H1 (cell line): ENCODE results near the gene BHMT. TPM values are rescaled to one million over a fixed set of nuclear protein-coding genes. Genes with fewer than 3 reads are reported as not detected.
A peak's percentile ranks its signal among the peaks of the same experiment; 100 is the strongest.

Experiments used
- CTCF ChIA-PET: fragments of 300-600 bp; sonication (Branson Sonifier 250); formaldehyde crosslinking; loops from one replicate; lab custom pipeline; 2021; ENCODE audit not compliant: partially characterized antibody; lab: Charles Lee
- POLR2A ChIA-PET: fragments of 300-600 bp; sonication (Branson Sonifier 250); formaldehyde crosslinking; loops from one replicate; lab custom pipeline; 2021; ENCODE audit warnings: inconsistent platforms; ENCODE audit not compliant: partially characterized antibody; lab: Charles Lee
- DNase-seq, 2 experiments: peaks; one replicate each; pipeline versions ENCODE4 v3.0.0 to v3.0.0-alpha.2; 2010 to 2022; ENCODE audit warnings: low spot score in 2 of 2, low read depth in 1 of 2, mixed read lengths in 1 of 2
- FAIRE-seq: peaks from 2 replicates; lab custom pipeline; 2011; peaks lifted over from hg19 to GRCh38; lab: Jason Lieb, UNC
- H2AFZ ChIP-seq: 2 replicates; pipeline ENCODE4 v1.8.1; 2012; ENCODE audit warnings: low read length, inconsistent platforms
- H2AK5ac ChIP-seq: 2 replicates; pipeline ENCODE4 v1.6.1; 2013; ENCODE audit warnings: low read depth, low read length
- H2BK120ac ChIP-seq: replicated peaks from 2 replicates; pipeline ENCODE3; 2013; ENCODE audit warnings: low read depth, low read length, inconsistent platforms
- H2BK12ac ChIP-seq: 2 replicates; pipeline ENCODE4 v1.6.1; 2013; ENCODE audit warnings: low read depth, low read length
- H2BK15ac ChIP-seq: 2 replicates; pipeline ENCODE4 v1.6.1; 2013; ENCODE audit warnings: low read length
- H2BK20ac ChIP-seq: 2 replicates; pipeline ENCODE4 v1.6.1; 2013; ENCODE audit warnings: low read length
- H2BK5ac ChIP-seq: 2 replicates; pipeline ENCODE4 v1.6.1; 2013; ENCODE audit warnings: low read depth, low read length
- H3K14ac ChIP-seq: 2 replicates; pipeline ENCODE4 v1.6.1; 2013; ENCODE audit warnings: inconsistent platforms; ENCODE audit not compliant: insufficient read length
- H3K18ac ChIP-seq: 2 replicates; pipeline ENCODE4 v1.6.1; 2013; ENCODE audit warnings: low read length; ENCODE audit errors: extremely low read depth
- H3K23ac ChIP-seq: 2 replicates; pipeline ENCODE4 v1.6.1; 2013; ENCODE audit warnings: inconsistent platforms; ENCODE audit not compliant: insufficient read length
- H3K23me2 ChIP-seq: 2 replicates; pipeline ENCODE4 v1.6.1; 2013; ENCODE audit warnings: low read depth, low read length
- H3K27ac ChIP-seq: 2 replicates; pipeline ENCODE4 v1.6.1; 2011; ENCODE audit warnings: low read depth, low read length, inconsistent platforms
- H3K27me3 ChIP-seq, 4 experiments: replicated peaks in 1 of 4; 1 replicate in 1 of 4; 2 replicates in 3 of 4; pipeline versions ENCODE4 v1.6.1 to v1.8.1; 2011 to 2013; ENCODE audit warnings: low read length in 3 of 4, mild to moderate bottlenecking in 3 of 4, inconsistent platforms in 2 of 4, mixed read lengths in 2 of 4, moderate library complexity in 1 of 4; ENCODE audit not compliant: control insufficient read depth in 3 of 4, insufficient read depth in 3 of 4; ENCODE audit errors: extremely low read depth in 1 of 4
- H3K36me3 ChIP-seq, 4 experiments: 2 replicates each; pipeline versions ENCODE4 v1.6.1 to v1.8.1; 2011 to 2013; ENCODE audit warnings: mild to moderate bottlenecking in 4 of 4, low read length in 3 of 4, moderate library complexity in 2 of 4, control low read depth in 1 of 4, inconsistent platforms in 1 of 4; ENCODE audit not compliant: insufficient read depth in 4 of 4, control insufficient read depth in 2 of 4
- H3K4ac ChIP-seq: replicated peaks from 2 replicates; pipeline ENCODE3; 2013; ENCODE audit warnings: low read length, low read depth, mixed read lengths, inconsistent platforms; ENCODE audit not compliant: insufficient read length
- H3K4me1 ChIP-seq, 4 experiments: replicated peaks in 1 of 4; 1 replicate in 1 of 4; 2 replicates in 3 of 4; pipeline versions ENCODE4 v1.6.1 to v1.8.1; 2011 to 2013; ENCODE audit warnings: low read length in 3 of 4, inconsistent platforms in 2 of 4, mixed read lengths in 1 of 4; ENCODE audit not compliant: insufficient read depth in 4 of 4, control insufficient read depth in 3 of 4
- H3K4me2 ChIP-seq, 2 experiments: 2 replicates each; pipeline versions ENCODE4 v1.6.1 to v1.8.1; 2011 to 2013; ENCODE audit warnings: low read depth in 2 of 2, low read length in 2 of 2, control low read depth in 1 of 2, inconsistent platforms in 1 of 2, mild to moderate bottlenecking in 1 of 2; ENCODE audit not compliant: insufficient read depth in 1 of 2
- H3K4me3 ChIP-seq, 4 experiments: fragments of 200-600, 300-600 bp in 1 of 4; sonication (generic), shearing (Covaris generic), sonication (Bioruptor Twin) in 1 of 4; 2 replicates each; pipeline versions ENCODE4 v1.5.1 to v1.8.1; 2011 to 2016; ENCODE audit warnings: low read length in 4 of 4, low read depth in 3 of 4, control low read depth in 2 of 4, inconsistent platforms in 2 of 4, mild to moderate bottlenecking in 2 of 4, mixed read lengths in 1 of 4, moderate library complexity in 1 of 4; ENCODE audit not compliant: insufficient read depth in 2 of 4; ENCODE audit errors: extremely low read depth in 1 of 4
- H3K56ac ChIP-seq: replicated peaks from 2 replicates; pipeline ENCODE3; 2013; ENCODE audit warnings: low read depth, mild to moderate bottlenecking, mixed read lengths, low read length, inconsistent platforms; ENCODE audit not compliant: insufficient read length
- H3K79me1 ChIP-seq: 2 replicates; pipeline ENCODE4 v1.6.1; 2013; ENCODE audit warnings: low read depth, low read length, control low read depth
- H3K79me2 ChIP-seq, 2 experiments: 2 replicates each; pipeline versions ENCODE4 v1.6.1 to v1.8.1; 2012 to 2013; ENCODE audit warnings: low read length in 2 of 2, mild to moderate bottlenecking in 2 of 2, inconsistent platforms in 1 of 2; ENCODE audit not compliant: insufficient read depth in 2 of 2, control insufficient read depth in 1 of 2
- H3K9ac ChIP-seq, 4 experiments: replicated peaks in 1 of 4; 1 replicate in 1 of 4; 2 replicates in 3 of 4; pipeline versions ENCODE4 v1.6.1 to v1.8.1; 2011 to 2013; ENCODE audit warnings: low read depth in 3 of 4, low read length in 3 of 4, control low read depth in 2 of 4, mild to moderate bottlenecking in 2 of 4, moderate library complexity in 2 of 4, inconsistent platforms in 1 of 4; ENCODE audit errors: extremely low read depth in 1 of 4
- H3K9me3 ChIP-seq, 2 experiments: 2 replicates each; pipeline versions ENCODE4 v1.6.1 to v1.8.1; 2012 to 2013; ENCODE audit warnings: mild to moderate bottlenecking in 2 of 2, moderate library complexity in 2 of 2, control low read depth in 1 of 2, inconsistent platforms in 1 of 2, low read depth in 1 of 2, low read length in 1 of 2, mixed read lengths in 1 of 2; ENCODE audit not compliant: insufficient read depth in 2 of 2
- H4K20me1 ChIP-seq, 2 experiments: replicated peaks in 1 of 2; 2 replicates each; pipeline versions ENCODE3 to v1.8.1; 2011 to 2013; ENCODE audit warnings: inconsistent platforms in 2 of 2, low read length in 2 of 2, mild to moderate bottlenecking in 1 of 2; ENCODE audit not compliant: insufficient read depth in 2 of 2, control insufficient read depth in 1 of 2
- H4K5ac ChIP-seq: 2 replicates; pipeline ENCODE4 v1.6.1; 2013; ENCODE audit warnings: low read length, low read depth, mixed read lengths, inconsistent platforms; ENCODE audit not compliant: insufficient read length
- H4K8ac ChIP-seq: 2 replicates; pipeline ENCODE4 v1.8.0; 2013; ENCODE audit warnings: mild to moderate bottlenecking, moderate library complexity, low read length, inconsistent platforms; ENCODE audit not compliant: insufficient read depth; ENCODE audit errors: extremely low read depth
- H4K91ac ChIP-seq: replicated peaks from 2 replicates; pipeline ENCODE3; 2013; ENCODE audit warnings: low read length, mixed read lengths, inconsistent platforms; ENCODE audit not compliant: insufficient read length
- RAD21 ChIP-seq, 2 experiments: IDR thresholded peaks in 1 of 2; conservative IDR thresholded peaks in 1 of 2; 2 replicates each; pipeline ENCODE4 v1.6.1; 2011; ENCODE audit warnings: low read depth in 2 of 2, low read length in 2 of 2, improper control_type of control experiment in 1 of 2, inconsistent platforms in 1 of 2, mild to moderate bottlenecking in 1 of 2, moderate library complexity in 1 of 2
- SUZ12 ChIP-seq: fragments of 200-600 bp; sonication (generic); IDR thresholded peaks from 2 replicates; pipeline ENCODE4 v1.6.1; 2012; ENCODE audit warnings: mild to moderate bottlenecking, inconsistent platforms, low read length, moderate library complexity, mixed read lengths
- WGBS, 2 experiments: shearing (Covaris generic) in 1 of 2; methylation state at CpG; one replicate each; pipeline versions ENCODE4 v1.1.6 to v1.1.7; 2013 to 2015; ENCODE audit warnings: low lambda C conversion rate in 2 of 2, mixed read lengths in 2 of 2, inconsistent platforms in 1 of 2, low coverage in 1 of 2, missing lambda C conversion rate in 1 of 2; ENCODE audit not compliant: insufficient replicate concordance in 2 of 2, insufficient coverage in 1 of 2, insufficient read length in 1 of 2; ENCODE audit errors: extremely low coverage in 1 of 2, missing lambda C conversion rate in 1 of 2; 5-methylcytosine and 5-hydroxymethylcytosine counted together
- polyA plus RNA-seq, 7 experiments: library from polyadenylated mRNA; depleted of rRNA in 3 of 7; stranded (reverse) in 5 of 7; unstranded in 2 of 7; fragments of >200 nt in 5 of 7; fragments of 200-250 nt in 2 of 7; gene quantifications; 1 replicate in 5 of 7; 2 replicates in 1 of 7; 4 replicates in 1 of 7; pipeline versions ENCODE4 v1.2.1 to v1.2.3, GENCODE V29; 2011 to 2013; ENCODE audit warnings: missing spikeins in 2 of 7, mixed read lengths in 2 of 7
- total RNA-seq: library from RNA; stranded (reverse); fragmentation: NEBNext Ultra II Directional; extraction: Animal tissue kit (Norgen Biotek cat#: 25700); gene quantifications from 2 replicates; pipeline ENCODE4 v1.2.1, GENCODE V29; 2021
- TF ChIP-seq, protein P1 (sequence below), 3 experiments: IDR thresholded peaks; 1 replicate in 2 of 3; 2 replicates in 1 of 3; pipeline versions ENCODE4 v1.5.1 to v1.6.1; 2011; ENCODE audit warnings: low read length in 3 of 3, mild to moderate bottlenecking in 3 of 3, inconsistent platforms in 2 of 3, low read depth in 1 of 3, moderate library complexity in 1 of 3; ENCODE audit not compliant: insufficient read depth in 1 of 3; ENCODE audit errors: control extremely low read depth in 1 of 3

Gene BHMT
- total and polyA plus RNA-seq, 2 of the 8 experiments (the other 6 are each of a cell fraction or from before 2014, with no cell fraction given): 0.54 to 1.6 TPM

DNA sequence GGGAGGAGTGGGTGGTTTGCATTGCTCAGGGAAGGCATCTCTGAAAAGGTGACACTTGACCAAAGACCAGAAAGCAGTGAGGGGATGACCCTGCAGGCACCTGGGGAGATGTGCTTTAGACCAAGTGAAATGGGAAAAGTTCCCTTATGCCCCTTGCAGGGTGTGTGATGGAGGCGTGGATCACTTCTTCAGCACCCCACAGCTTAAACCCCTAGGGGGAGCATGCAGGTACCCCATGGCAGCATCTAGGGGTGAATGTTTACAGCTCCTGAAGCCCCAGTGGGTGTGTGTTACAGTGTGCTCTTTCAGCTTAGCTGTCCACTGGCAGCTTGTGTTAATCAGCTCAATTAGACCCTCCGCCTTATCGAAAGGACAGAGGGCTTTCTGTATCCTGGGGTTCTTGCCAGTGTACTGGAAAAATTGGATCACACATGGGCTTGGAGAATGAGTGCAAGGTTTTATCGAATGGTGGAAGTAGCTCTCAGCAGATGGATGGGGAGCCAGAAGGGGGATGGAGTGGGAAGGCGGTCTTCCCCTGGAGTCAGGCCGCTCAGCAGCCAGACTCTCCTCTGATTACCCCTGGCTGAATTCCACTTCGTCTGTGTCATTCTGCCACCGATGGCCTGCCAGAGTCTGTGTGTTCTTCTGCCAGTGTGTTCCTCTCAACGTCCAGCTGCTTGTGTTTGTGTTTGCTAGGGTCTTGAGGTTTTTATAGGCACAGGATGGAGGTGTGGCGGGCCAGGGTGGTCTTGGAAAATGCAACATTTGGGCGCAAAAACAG, 35.8 kb upstream of the BHMT start:
- no peak overlapping the region for H4K5ac ChIP-seq
- H3K4me3 ChIP-seq: no peak overlapping the region
- H3K4me2 ChIP-seq: no peak overlapping the region
- H3K36me3 ChIP-seq: no peaks in the 10 kb centered on the region
- H3K9ac ChIP-seq: no peak overlapping the region
- no peak overlapping the region for H2BK12ac ChIP-seq
- no peaks in the 10 kb centered on the region for H3K4me1 ChIP-seq
- H2AK5ac ChIP-seq: no peak overlapping the region
- 90% methylated on average over 11 of the region's 11 CpGs; no CpG with 5 or more reads in 1 of the 2 experiments for WGBS, 2 experiments
- H2BK120ac ChIP-seq: no peak overlapping the region
- H3K27me3 ChIP-seq: no peaks in the 10 kb centered on the region
- no peak overlapping the region for H3K23ac ChIP-seq
- no peak overlapping the region for H2BK20ac ChIP-seq
- FAIRE-seq (no peak), DNase-seq (no peak)
- peaks cover 3% of the 10 kb centered on the region; the same call in 1 of the 2 replicates for H3K23me2 ChIP-seq
- H3K79me1 ChIP-seq: no peaks in the 10 kb centered on the region
- H3K27ac ChIP-seq: no peak overlapping the region
- H4K8ac ChIP-seq: no peak overlapping the region
- H2AFZ ChIP-seq: no peak overlapping the region
- H4K91ac ChIP-seq: no peak overlapping the region
- H2BK15ac ChIP-seq: no peak overlapping the region
- POLR2A ChIA-PET: interaction anchor here (0.5 kb wide), 1 partner anchor 166 kb away, joined by 3 read pairs; no protein-coding TSS in a partner anchor
- no peak overlapping the region for H3K18ac ChIP-seq
- H3K14ac ChIP-seq: no peak overlapping the region
- no peak overlapping the region for H3K4ac ChIP-seq
- TF ChIP-seq RAD21 (IDR thresholded peaks at IDR 0.05 in 1 of 2, conservative IDR thresholded peaks at IDR 0.05 in 1 of 2; ENCODE audit: low read depth in 2 of 2, low read length in 2 of 2) (no peak), SUZ12 (no peak)
- TF ChIP-seq, protein P1, sequence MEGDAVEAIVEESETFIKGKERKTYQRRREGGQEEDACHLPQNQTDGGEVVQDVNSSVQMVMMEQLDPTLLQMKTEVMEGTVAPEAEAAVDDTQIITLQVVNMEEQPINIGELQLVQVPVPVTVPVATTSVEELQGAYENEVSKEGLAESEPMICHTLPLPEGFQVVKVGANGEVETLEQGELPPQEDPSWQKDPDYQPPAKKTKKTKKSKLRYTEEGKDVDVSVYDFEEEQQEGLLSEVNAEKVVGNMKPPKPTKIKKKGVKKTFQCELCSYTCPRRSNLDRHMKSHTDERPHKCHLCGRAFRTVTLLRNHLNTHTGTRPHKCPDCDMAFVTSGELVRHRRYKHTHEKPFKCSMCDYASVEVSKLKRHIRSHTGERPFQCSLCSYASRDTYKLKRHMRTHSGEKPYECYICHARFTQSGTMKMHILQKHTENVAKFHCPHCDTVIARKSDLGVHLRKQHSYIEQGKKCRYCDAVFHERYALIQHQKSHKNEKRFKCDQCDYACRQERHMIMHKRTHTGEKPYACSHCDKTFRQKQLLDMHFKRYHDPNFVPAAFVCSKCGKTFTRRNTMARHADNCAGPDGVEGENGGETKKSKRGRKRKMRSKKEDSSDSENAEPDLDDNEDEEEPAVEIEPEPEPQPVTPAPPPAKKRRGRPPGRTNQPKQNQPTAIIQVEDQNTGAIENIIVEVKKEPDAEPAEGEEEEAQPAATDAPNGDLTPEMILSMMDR (IDR thresholded peaks at IDR 0.05; ENCODE audit: control extremely low read depth in 1 of 3, insufficient read depth in 1 of 3, low read depth in 1 of 3, low read length in 3 of 3): peak in 2 of 3 experiments; percentile 2 to 7; a peak in 2 of 4 replicates
- H4K20me1 ChIP-seq: peaks cover 0 to 2% of the 10 kb centered on the region in 2 experiments
- no peak overlapping the region for H2BK5ac ChIP-seq
- CTCF ChIA-PET: interaction anchor here (0.7 to 3.1 kb wide), 13 partner anchors 9 to 539 kb away, joined by 3 to 11 read pairs (median 4); no protein-coding TSS in a partner anchor
- H3K79me2 ChIP-seq: no peaks in the 10 kb centered on the region
- H3K56ac ChIP-seq: no peak overlapping the region
- H3K9me3 ChIP-seq: no peaks in the 10 kb centered on the region; a peak in 1 of 4 replicates
